Loucy (cell line): ENCODE data around the gene CUL9.

Experiments used
- CTCF ChIP-seq: fragments of 200-600 bp; sonication (generic); conservative IDR thresholded peaks from 2 replicates; pipeline ENCODE4 v1.5.1; 2014; ENCODE audit warnings: mild to moderate bottlenecking, antibody characterized with exemption, low read length
- EZH2phosphoT487 ChIP-seq: fragments of 200-600 bp; IDR thresholded peaks from 2 replicates; pipeline ENCODE4 v1.6.1; 2018; ENCODE audit warnings: antibody characterized with exemption, mild to moderate bottlenecking, moderate library complexity, borderline replicate concordance

GRCh38 chr6:43268782-43269272 is 86.8 kb downstream of the CUL9 start:
- TF ChIP-seq CTCF: no peak
- TF ChIP-seq EZH2phosphoT487: no peak
